Measurements from ENCODE around the gene FOXJ2.
"Not testable (repeated sequence)": the region's sequence is repeated elsewhere in the genome, so short reads cannot be mapped to it uniquely, and the experiment has no call there.

FOXJ2 gene

GRCh38 chr12:8050600-8051250 lies 18.2 kb downstream of the FOXJ2 start:
- FAIRE-seq (no peak), DNase-seq (ENCODE audit: insufficient read length) (no peak)
- TF ChIP-seq POLR2A (IDR thresholded peaks at IDR 0.05; ENCODE audit: low read depth, low read length) (no peak), POLR2AphosphoS5 (IDR thresholded peaks at IDR 0.05; ENCODE audit: low read depth, low read length) (no peak), TAF1 (IDR thresholded peaks at IDR 0.05; ENCODE audit: borderline replicate concordance, low read depth, low read length) (no peak)

- no peak for TF ChIP-seq POLR2AphosphoS5 (IDR thresholded peaks at IDR 0.05; ENCODE audit: low read depth, low read length)
- no peak for TF ChIP-seq POLR2A (IDR thresholded peaks at IDR 0.05; ENCODE audit: low read depth, low read length)
- no peak for TF ChIP-seq TAF1 (IDR thresholded peaks at IDR 0.05; ENCODE audit: borderline replicate concordance, low read depth, low read length)
- DNase-seq (ENCODE audit: insufficient read length): no peak
- FAIRE-seq: no peak
Measured at GRCh38 chr12:8052679-8053078, 20.2 kb downstream of the FOXJ2 start.

- no peak for FAIRE-seq
- no peak for DNase-seq (ENCODE audit: insufficient read length)
- TF ChIP-seq POLR2A (IDR thresholded peaks at IDR 0.05; ENCODE audit: low read depth, low read length) (no peak), POLR2AphosphoS5 (IDR thresholded peaks at IDR 0.05; ENCODE audit: low read depth, low read length) (no peak), TAF1 (IDR thresholded peaks at IDR 0.05; ENCODE audit: borderline replicate concordance, low read depth, low read length) (no peak)
Measured at GRCh38 chr12:8054816-8055215, 22.3 kb downstream of the FOXJ2 start.

GRCh38 chr12:8057306-8057705 lies 24.8 kb downstream of the FOXJ2 start:
- TF ChIP-seq POLR2AphosphoS5 (IDR thresholded peaks at IDR 0.05; ENCODE audit: low read depth, low read length) (no peak), POLR2A (IDR thresholded peaks at IDR 0.05; ENCODE audit: low read depth, low read length) (no peak), TAF1 (IDR thresholded peaks at IDR 0.05; ENCODE audit: borderline replicate concordance, low read depth, low read length) (no peak)
- FAIRE-seq (no peak), DNase-seq (ENCODE audit: insufficient read length) (no peak)

- no peak for TF ChIP-seq POLR2AphosphoS5 (IDR thresholded peaks at IDR 0.05; ENCODE audit: low read depth, low read length)
- no peak for TF ChIP-seq TAF1 (IDR thresholded peaks at IDR 0.05; ENCODE audit: borderline replicate concordance, low read depth, low read length)
- TF ChIP-seq POLR2A (IDR thresholded peaks at IDR 0.05; ENCODE audit: low read depth, low read length): no peak
- no peak for FAIRE-seq
- no peak for DNase-seq (ENCODE audit: insufficient read length)
Measured at GRCh38 chr12:8057839-8058238, 25.3 kb downstream of the FOXJ2 start.

- TF ChIP-seq POLR2AphosphoS5 (IDR thresholded peaks at IDR 0.05; ENCODE audit: low read depth, low read length): no peak
- no peak for TF ChIP-seq POLR2A (IDR thresholded peaks at IDR 0.05; ENCODE audit: low read depth, low read length)
- TF ChIP-seq TAF1 (IDR thresholded peaks at IDR 0.05; ENCODE audit: borderline replicate concordance, low read depth, low read length): no peak
- DNase-seq (ENCODE audit: insufficient read length) (no peak), FAIRE-seq (no peak)
Measured at GRCh38 chr12:8058506-8058905, 26.0 kb downstream of the FOXJ2 start.

GRCh38 chr12:8064131-8064530 lies 31.6 kb downstream of the FOXJ2 start:
- DNase-seq (ENCODE audit: insufficient read length) (no peak), FAIRE-seq (no peak)
- TF ChIP-seq TAF1 (IDR thresholded peaks at IDR 0.05; ENCODE audit: borderline replicate concordance, low read depth, low read length) (no peak), POLR2AphosphoS5 (IDR thresholded peaks at IDR 0.05; ENCODE audit: low read depth, low read length) (no peak), POLR2A (IDR thresholded peaks at IDR 0.05; ENCODE audit: low read depth, low read length) (no peak)

- no peak for TF ChIP-seq TAF1 (IDR thresholded peaks at IDR 0.05; ENCODE audit: borderline replicate concordance, low read depth, low read length)
- no peak for TF ChIP-seq POLR2A (IDR thresholded peaks at IDR 0.05; ENCODE audit: low read depth, low read length)
- TF ChIP-seq POLR2AphosphoS5 (IDR thresholded peaks at IDR 0.05; ENCODE audit: low read depth, low read length): no peak
- DNase-seq (ENCODE audit: insufficient read length) (peak; percentile 29), FAIRE-seq (peak; percentile 56)
Measured at GRCh38 chr12:8065991-8066594, 33.6 kb downstream of the FOXJ2 start, which contains the start of gene C3AR1. TSS of gene C3AR1 (minus strand) at chr12:8066359. CDS start at chr12:8060185, 6,174 bp downstream.

GRCh38 chr12:8069582-8069981 lies 37.1 kb downstream of the FOXJ2 start:
- no peak for TF ChIP-seq POLR2A (IDR thresholded peaks at IDR 0.05; ENCODE audit: low read depth, low read length)
- DNase-seq (ENCODE audit: insufficient read length) (no peak), FAIRE-seq (no peak)

GRCh38 chr12:8071820-8072219 lies 39.3 kb downstream of the FOXJ2 start:
- FAIRE-seq: not testable (repeated sequence)

GRCh38 chr12:8075935-8076334 lies 43.4 kb downstream of the FOXJ2 start:
- DNase-seq (ENCODE audit: insufficient read length): no peak

More at GRCh38 chr12:8071820-8072219, 39.3 kb downstream of the FOXJ2 start:
- DNase-seq (ENCODE audit: insufficient read length): not testable (repeated sequence)

GRCh38 chr12:8076366-8076765 lies 43.9 kb downstream of the FOXJ2 start:
- DNase-seq (ENCODE audit: insufficient read length) (no peak), FAIRE-seq (peak; percentile 42)
- no peak for TF ChIP-seq TAF1 (IDR thresholded peaks at IDR 0.05; ENCODE audit: borderline replicate concordance, low read depth, low read length)
- no peak for TF ChIP-seq POLR2A (IDR thresholded peaks at IDR 0.05; ENCODE audit: low read depth, low read length)
- TF ChIP-seq POLR2AphosphoS5 (IDR thresholded peaks at IDR 0.05; ENCODE audit: low read depth, low read length): no peak

More at GRCh38 chr12:8075935-8076334, 43.4 kb downstream of the FOXJ2 start:
- TF ChIP-seq POLR2A (IDR thresholded peaks at IDR 0.05; ENCODE audit: low read depth, low read length) (no peak), TAF1 (IDR thresholded peaks at IDR 0.05; ENCODE audit: borderline replicate concordance, low read depth, low read length) (no peak), POLR2AphosphoS5 (IDR thresholded peaks at IDR 0.05; ENCODE audit: low read depth, low read length) (no peak)
- no peak for FAIRE-seq
